ENCODE data around the gene SCN4A. TPM values are rescaled to one million over a fixed set of nuclear protein-coding genes. Genes with fewer than 3 reads are reported as not detected.

Gene SCN4A
- total RNA-seq, 4 donors from 2014 or later, result under 0.01 to 0.71 (median 0.20) TPM

GRCh38 chr17:63928966-63929695, 43.6 kb downstream of the SCN4A start:
- Histone ChIP-seq H3K4me1 (peaks cover 5 to 20% (median 16%) of the 10 kb centered on the region in 4 donors), H3K36me3 (peaks cover 0 to 13% (median 0%) of the 10 kb centered on the region in 4 donors), H3K27ac (replicated peaks in 1 of 4) (no peak overlapping the region), H3K9me3 (no peaks in the 10 kb centered on the region), H3K27me3 (no peaks in the 10 kb centered on the region), H3K4me3 (no peak overlapping the region)
- no peak for DNase-seq (ENCODE audit: extremely low spot score)
- intact Hi-C loops (cut with DNase I), result no loop called here
- WGBS, result 96% methylated on average over 4 of the region's 10 CpGs
- TF ChIP-seq CTCF (IDR thresholded peaks at IDR 0.05) (no peak), POLR2AphosphoS5 (IDR thresholded peaks at IDR 0.05) (no peak), EP300 (IDR thresholded peaks at IDR 0.05) (no peak), POLR2A (IDR thresholded peaks at IDR 0.05; ENCODE audit: low read depth) (no peak)

- H3K27ac ChIP-seq (replicated peaks in 1 of 4), result no peak overlapping the region
- TF ChIP-seq EP300 (IDR thresholded peaks at IDR 0.05) (no peak), CTCF (IDR thresholded peaks at IDR 0.05) (no peak), POLR2AphosphoS5 (IDR thresholded peaks at IDR 0.05) (no peak), POLR2A (IDR thresholded peaks at IDR 0.05; ENCODE audit: low read depth) (no peak)
- DNase-seq (ENCODE audit: extremely low spot score), result no peak
- H3K36me3 ChIP-seq, result peaks cover 0 to 13% (median 0%) of the 10 kb centered on the region in 4 donors
- no peak overlapping the region for H3K4me3 ChIP-seq
- intact Hi-C loops (cut with DNase I), result no loop called here
- H3K4me1 ChIP-seq, result peaks cover 5 to 20% (median 16%) of the 10 kb centered on the region in 4 donors
- H3K9me3 ChIP-seq, result no peaks in the 10 kb centered on the region
- 97% methylated on average over 8 of the region's 10 CpGs for WGBS
- H3K27me3 ChIP-seq, result no peaks in the 10 kb centered on the region
Observed at GRCh38 chr17:63928172-63928666, 44.5 kb downstream of the SCN4A start.

GRCh38 chr17:63927464-63928171, 45.1 kb downstream of the SCN4A start:
- peaks cover 0 to 13% (median 0%) of the 10 kb centered on the region in 4 donors for H3K36me3 ChIP-seq
- WGBS, result 72% methylated on average over 6 of the region's 8 CpGs
- no peak overlapping the region for H3K27ac ChIP-seq (replicated peaks in 1 of 4)
- intact Hi-C loops (cut with DNase I), result no loop called here
- H3K4me3 ChIP-seq, result no peak overlapping the region
- no peak for TF ChIP-seq CTCF (IDR thresholded peaks at IDR 0.05)
- H3K4me1 ChIP-seq, result peaks cover 5 to 20% (median 16%) of the 10 kb centered on the region in 4 donors
- no peaks in the 10 kb centered on the region for H3K27me3 ChIP-seq
- no peak for DNase-seq (ENCODE audit: extremely low spot score)
- H3K9me3 ChIP-seq, result no peaks in the 10 kb centered on the region

GRCh38 chr17:63926164-63926563, 46.6 kb downstream of the SCN4A start:
- peaks cover 3 to 10% (median 7%) of the 10 kb centered on the region in 4 donors for H3K4me1 ChIP-seq
- no peak overlapping the region for H3K4me3 ChIP-seq
- TF ChIP-seq EP300 (IDR thresholded peaks at IDR 0.05), result no peak
- no peak for TF ChIP-seq POLR2AphosphoS5 (IDR thresholded peaks at IDR 0.05)
- TF ChIP-seq POLR2A (IDR thresholded peaks at IDR 0.05; ENCODE audit: low read depth), result no peak
- no peak for TF ChIP-seq CTCF (IDR thresholded peaks at IDR 0.05)
- intact Hi-C loops (cut with DNase I), result no loop called here
- H3K27ac ChIP-seq (replicated peaks in 1 of 4), result no peak overlapping the region
- no peaks in the 10 kb centered on the region for H3K9me3 ChIP-seq
- 93% methylated on average over 2 of the region's 2 CpGs for WGBS
- no peak for DNase-seq (ENCODE audit: extremely low spot score)
- no peaks in the 10 kb centered on the region for H3K27me3 ChIP-seq
- H3K36me3 ChIP-seq, result peaks cover 0 to 13% (median 0%) of the 10 kb centered on the region in 4 donors

All from esophagus muscularis mucosa (tissue), 4 donors.